PC-9 (cell line): ENCODE measurements around the gene STMN3. TPM values are rescaled to one million over a fixed set of nuclear protein-coding genes. Genes with fewer than 3 reads are reported as not detected.
A peak's percentile ranks its signal among the peaks of the same experiment; 100 is the strongest.

Experiments
- BruUV-seq: library from RNA; stranded (reverse); fragments of 400-500 nt; replicated peaks from 2 replicates; lab custom pipeline; 2021; lab: Mats Ljungman, UMichigan
- CTCF ChIA-PET: fragments of 300-600 bp; sonication (Branson Sonifier 250); formaldehyde crosslinking; loops from one replicate; lab custom pipeline; 2022; ENCODE audit warnings: antibody characterized with exemption; lab: Charles Lee
- POLR2A ChIA-PET: fragments of 300-600 bp; sonication (Branson Sonifier 250); formaldehyde crosslinking; loops from one replicate; lab custom pipeline; 2022; ENCODE audit warnings: antibody characterized with exemption; ENCODE audit not compliant: unreplicated experiment; lab: Charles Lee
- DNase-seq, 2 experiments: peaks; one replicate each; pipeline versions ENCODE4 v3.0.0 to v3.0.0-alpha.2; 2015 to 2022; ENCODE audit warnings: mixed read lengths in 1 of 2
- H2AFZ ChIP-seq: fragments of 200-600 bp; sonication (generic); 2 replicates; pipeline ENCODE4 v1.8.1; 2017; ENCODE audit warnings: antibody characterized with exemption
- H3F3A ChIP-seq: fragments of 200-600 bp; sonication (generic); 2 replicates; pipeline ENCODE4 v1.8.1; 2017; ENCODE audit warnings: antibody characterized with exemption, mild to moderate bottlenecking, low read depth; ENCODE audit not compliant: insufficient read depth
- H3K27ac ChIP-seq: fragments of 200-600 bp; sonication (generic); 2 replicates; pipeline ENCODE4 v1.6.1; 2016; ENCODE audit warnings: mixed run types
- H3K27me3 ChIP-seq: fragments of 200-600 bp; sonication (generic); 2 replicates; pipeline ENCODE4 v1.6.1; 2016; ENCODE audit warnings: low read depth, mixed run types; ENCODE audit not compliant: insufficient read depth
- H3K36me3 ChIP-seq: fragments of 200-600 bp; sonication (generic); 2 replicates; pipeline ENCODE4 v1.6.1; 2016; ENCODE audit warnings: low read depth, mixed run types
- H3K4me1 ChIP-seq: fragments of 200-600 bp; sonication (generic); replicated peaks from 2 replicates; pipeline ENCODE4 v1.6.1; 2016; ENCODE audit warnings: mixed run types; ENCODE audit not compliant: insufficient read depth
- H3K4me2 ChIP-seq: fragments of 200-600 bp; sonication (generic); 2 replicates; pipeline ENCODE4 v1.6.1; 2017; ENCODE audit warnings: mixed run types
- H3K4me3 ChIP-seq: fragments of 200-600 bp; sonication (generic); 2 replicates; pipeline ENCODE4 v1.6.1; 2016; ENCODE audit warnings: mixed run types
- H3K79me2 ChIP-seq: fragments of 200-600 bp; sonication (generic); 2 replicates; pipeline ENCODE4 v1.6.1; 2017; ENCODE audit warnings: low read depth, mixed run types
- H3K9me2 ChIP-seq: fragments of 200-600 bp; sonication (generic); 2 replicates; pipeline ENCODE4 v1.8.1; 2017; ENCODE audit warnings: mild to moderate bottlenecking; ENCODE audit not compliant: insufficient read depth
- H3K9me3 ChIP-seq: fragments of 200-600 bp; sonication (generic); 2 replicates; pipeline ENCODE4 v1.8.1; 2016; ENCODE audit warnings: low read depth; ENCODE audit not compliant: insufficient read depth
- H4K20me1 ChIP-seq: fragments of 200-600 bp; sonication (generic); 2 replicates; pipeline ENCODE4 v1.8.1; 2017; ENCODE audit not compliant: insufficient read depth
- EZH2 ChIP-seq: fragments of 200-600 bp; sonication (generic); IDR thresholded peaks from 2 replicates; pipeline ENCODE4 v1.8.0; 2017; ENCODE audit warnings: antibody characterized with exemption, low read depth
- intact Hi-C: fragments of 100-400 bp; cut with micrococcal nuclease; formaldehyde crosslinking; loops from one replicate; pipeline ENCODE4 v1.10.0; 2022; ENCODE audit not compliant: unreplicated experiment
- total RNA-seq: library from RNA; stranded (reverse); gene quantifications from 2 replicates; pipeline ENCODE4 v1.2.3, GENCODE V29; 2021
- TF ChIP-seq, protein P1 (sequence below): fragments of 200-600 bp; sonication (generic); conservative IDR thresholded peaks from 2 replicates; pipeline ENCODE4 v1.6.1; 2017; ENCODE audit warnings: mixed run types, antibody characterized with exemption, mild to moderate bottlenecking, moderate library complexity

STMN3 gene
- total RNA-seq, 1 experiment from 2014 or later = 24.3 TPM

DNA sequence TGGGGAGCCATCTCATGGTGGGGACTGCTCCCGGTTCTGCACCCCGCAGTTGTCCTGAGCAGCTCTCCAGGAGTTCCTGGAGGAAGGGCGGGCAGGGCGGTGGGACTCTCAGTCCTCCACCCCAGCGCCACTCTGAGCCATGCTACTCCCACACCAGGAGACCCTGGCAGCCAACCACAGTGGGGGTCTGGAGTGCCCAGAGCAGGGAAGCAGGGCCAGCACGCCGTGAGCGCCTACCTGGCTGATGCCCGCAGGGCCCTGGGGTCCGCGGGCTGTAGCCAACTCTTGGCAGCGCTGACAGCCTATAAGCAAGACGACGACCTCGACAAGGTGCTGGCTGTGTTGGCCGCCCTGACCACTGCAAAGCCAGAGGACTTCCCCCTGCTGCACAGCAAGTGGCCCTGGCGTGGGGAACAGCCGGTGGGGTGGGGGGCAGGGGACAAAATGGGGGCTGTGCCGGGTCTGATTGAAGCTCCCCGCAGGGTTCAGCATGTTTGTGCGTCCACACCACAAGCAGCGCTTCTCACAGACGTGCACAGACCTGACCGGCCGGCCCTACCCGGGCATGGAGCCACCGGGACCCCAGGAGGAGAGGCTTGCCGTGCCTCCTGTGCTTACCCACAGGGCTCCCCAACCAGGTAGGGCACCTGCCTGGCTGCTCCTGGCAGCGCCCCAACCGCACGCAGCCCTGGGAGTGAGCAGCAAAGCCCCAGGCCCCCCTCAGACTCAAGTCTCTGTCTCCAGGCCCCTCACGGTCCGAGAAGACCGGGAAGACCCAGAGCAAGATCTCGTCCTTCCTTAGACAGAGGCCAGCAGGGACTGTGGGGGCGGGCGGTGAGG lies 41.6 kb upstream of the STMN3 start:
- no peak overlapping the region for H3K27ac ChIP-seq
- CTCF ChIA-PET = interaction anchor here (0.6 kb wide), 1 partner anchor 496 kb away, joined by 9 read pairs; no protein-coding TSS in a partner anchor
- no peaks in the 10 kb centered on the region for H3K9me3 ChIP-seq
- H3K79me2 ChIP-seq = 0 out of 2 replicates have a peak, but pooled peaks cover 2% of the 10 kb centered on the region
- H3K4me2 ChIP-seq = no peak overlapping the region
- no peaks in the 10 kb centered on the region for H3K27me3 ChIP-seq
- no peak overlapping the region for H2AFZ ChIP-seq
- POLR2A ChIA-PET = no interaction called here
- H3K4me3 ChIP-seq = no peak overlapping the region
- DNase-seq = peak in 1 of 2 experiments; percentile 23
- no peak for TF ChIP-seq EZH2
- TF ChIP-seq, protein P1, sequence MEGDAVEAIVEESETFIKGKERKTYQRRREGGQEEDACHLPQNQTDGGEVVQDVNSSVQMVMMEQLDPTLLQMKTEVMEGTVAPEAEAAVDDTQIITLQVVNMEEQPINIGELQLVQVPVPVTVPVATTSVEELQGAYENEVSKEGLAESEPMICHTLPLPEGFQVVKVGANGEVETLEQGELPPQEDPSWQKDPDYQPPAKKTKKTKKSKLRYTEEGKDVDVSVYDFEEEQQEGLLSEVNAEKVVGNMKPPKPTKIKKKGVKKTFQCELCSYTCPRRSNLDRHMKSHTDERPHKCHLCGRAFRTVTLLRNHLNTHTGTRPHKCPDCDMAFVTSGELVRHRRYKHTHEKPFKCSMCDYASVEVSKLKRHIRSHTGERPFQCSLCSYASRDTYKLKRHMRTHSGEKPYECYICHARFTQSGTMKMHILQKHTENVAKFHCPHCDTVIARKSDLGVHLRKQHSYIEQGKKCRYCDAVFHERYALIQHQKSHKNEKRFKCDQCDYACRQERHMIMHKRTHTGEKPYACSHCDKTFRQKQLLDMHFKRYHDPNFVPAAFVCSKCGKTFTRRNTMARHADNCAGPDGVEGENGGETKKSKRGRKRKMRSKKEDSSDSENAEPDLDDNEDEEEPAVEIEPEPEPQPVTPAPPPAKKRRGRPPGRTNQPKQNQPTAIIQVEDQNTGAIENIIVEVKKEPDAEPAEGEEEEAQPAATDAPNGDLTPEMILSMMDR = no peak
- H3F3A ChIP-seq = peaks cover 58% of the 10 kb centered on the region
- no TSS peak for BruUV-seq
- peaks cover 38% of the 10 kb centered on the region for H3K4me1 ChIP-seq
- 0 out of 2 replicates have a peak, but pooled peaks cover 3% of the 10 kb centered on the region for H4K20me1 ChIP-seq
- no peaks in the 10 kb centered on the region for H3K36me3 ChIP-seq
- intact Hi-C loops = no loop called here
- H3K9me2 ChIP-seq = no peaks in the 10 kb centered on the region

DNA sequence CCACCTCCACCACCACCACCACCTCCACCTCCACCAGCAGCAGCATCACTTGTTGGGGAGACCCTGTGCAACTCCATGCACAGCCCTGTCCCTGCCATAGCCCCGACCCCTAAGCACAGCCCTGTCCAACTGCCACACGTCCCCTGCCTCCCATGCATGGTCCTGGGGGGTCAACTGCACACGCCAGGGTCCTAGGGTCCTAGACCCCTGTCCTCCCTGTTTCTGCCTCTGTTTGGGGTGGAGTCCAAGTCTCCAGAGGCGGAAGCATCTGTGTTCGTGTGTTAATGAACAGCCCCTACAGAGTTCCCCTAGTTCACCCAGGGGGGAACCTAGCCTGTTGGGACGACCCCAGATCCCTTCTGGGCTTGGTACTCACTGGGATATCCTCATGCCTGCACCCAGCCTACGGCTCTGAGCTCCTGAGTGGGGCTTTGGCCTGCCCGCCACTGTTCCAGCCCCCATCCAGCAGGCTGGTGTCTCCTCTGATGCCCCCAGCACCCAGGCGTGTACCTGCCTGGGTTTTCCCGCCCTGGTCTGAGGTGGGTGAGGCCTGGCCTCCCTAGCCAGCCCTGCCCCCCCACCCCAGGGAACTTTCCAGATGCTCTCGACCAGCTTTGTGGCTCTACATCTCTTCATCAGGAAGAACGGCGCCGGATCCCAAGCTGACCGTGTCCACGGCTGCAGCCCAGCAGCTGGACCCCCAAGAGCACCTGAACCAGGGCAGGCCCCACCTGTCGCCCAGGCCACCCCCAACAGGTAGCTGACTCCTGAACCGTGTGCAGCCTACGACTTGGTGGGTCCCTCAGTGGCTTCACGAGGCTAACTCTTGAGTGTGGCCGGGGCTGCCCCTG lies 40.7 kb upstream of the STMN3 start:
- Histone ChIP-seq H2AFZ (no peak overlapping the region), H3K4me1 (peaks cover 30% of the 10 kb centered on the region), H3K9me2 (no peaks in the 10 kb centered on the region), H3K36me3 (no peaks in the 10 kb centered on the region), H3K9me3 (no peaks in the 10 kb centered on the region), H3K4me2 (no peak overlapping the region), H3K4me3 (no peak overlapping the region), H3K27me3 (no peaks in the 10 kb centered on the region), H4K20me1 (0 out of 2 replicates have a peak, but pooled peaks cover 3% of the 10 kb centered on the region), H3K27ac (no peak overlapping the region), H3F3A (peaks cover 50% of the 10 kb centered on the region), H3K79me2 (no peaks in the 10 kb centered on the region)
- intact Hi-C loops = no loop called here
- TF ChIP-seq EZH2 = no peak
- TF ChIP-seq, protein P1 = no peak
- peak in 1 of 2 experiments; percentile 26 for DNase-seq
- CTCF ChIA-PET = interaction anchor here (0.6 kb wide), 1 partner anchor 495 kb away, joined by 9 read pairs; no protein-coding TSS in a partner anchor
- POLR2A ChIA-PET = no interaction called here
- no TSS peak for BruUV-seq

DNA sequence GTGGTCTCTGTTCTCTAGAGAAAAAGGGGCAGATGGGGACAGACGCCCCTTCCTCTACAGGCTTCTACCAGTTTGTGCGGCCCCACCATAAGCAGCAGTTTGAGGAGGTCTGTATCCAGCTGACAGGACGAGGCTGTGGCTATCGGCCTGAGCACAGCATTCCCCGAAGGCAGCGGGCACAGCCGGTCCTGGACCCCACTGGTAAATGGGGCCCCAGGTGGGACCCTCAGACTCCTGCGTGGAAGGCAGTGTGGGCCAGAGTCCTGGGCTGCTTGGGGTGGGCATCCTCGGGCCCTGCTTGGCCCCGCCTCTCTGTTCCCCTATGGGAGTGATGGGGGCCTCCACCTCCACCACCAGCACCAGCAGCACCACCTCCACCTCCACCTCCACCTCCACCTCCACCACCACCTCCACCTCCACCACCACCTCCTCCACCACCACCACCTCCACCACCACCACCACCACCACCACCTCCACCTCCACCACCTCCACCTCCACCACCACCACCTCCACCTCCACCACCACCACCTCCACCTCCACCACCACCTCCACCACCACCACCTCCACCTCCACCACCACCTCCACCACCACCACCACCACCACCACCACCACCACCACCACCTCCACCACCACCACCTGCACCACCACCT lies 40.0 kb upstream of the STMN3 start:
- Histone ChIP-seq H3K4me3 (no peak overlapping the region), H3K27me3 (no peaks in the 10 kb centered on the region), H3K36me3 (no peaks in the 10 kb centered on the region), H3K4me1 (peaks cover 25% of the 10 kb centered on the region), H3K27ac (no peak overlapping the region), H3K79me2 (no peaks in the 10 kb centered on the region), H2AFZ (no peak overlapping the region), H3F3A (peaks cover 45% of the 10 kb centered on the region), H3K4me2 (no peak overlapping the region), H3K9me2 (no peaks in the 10 kb centered on the region), H4K20me1 (0 out of 2 replicates have a peak, but pooled peaks cover 3% of the 10 kb centered on the region), H3K9me3 (no peaks in the 10 kb centered on the region)
- intact Hi-C loops = no loop called here
- TF ChIP-seq, protein P1 = no peak
- TF ChIP-seq EZH2 = no peak
- POLR2A ChIA-PET = interaction anchor here (0.6 to 0.7 kb wide), 2 partner anchors 281 to 374 kb away, joined by 3 to 7 read pairs; no protein-coding TSS in a partner anchor
- no TSS peak for BruUV-seq
- CTCF ChIA-PET = no interaction called here
- peak in 1 of 2 experiments; percentile 27 for DNase-seq
